Measurements from ENCODE around the gene RBM42.
A peak's percentile ranks its signal among the peaks of the same experiment; 100 is the strongest.
"Not testable (repeated sequence)": the region's sequence is repeated elsewhere in the genome, so short reads cannot be mapped to it uniquely, and the experiment has no call there.

Gene RBM42, protein sequence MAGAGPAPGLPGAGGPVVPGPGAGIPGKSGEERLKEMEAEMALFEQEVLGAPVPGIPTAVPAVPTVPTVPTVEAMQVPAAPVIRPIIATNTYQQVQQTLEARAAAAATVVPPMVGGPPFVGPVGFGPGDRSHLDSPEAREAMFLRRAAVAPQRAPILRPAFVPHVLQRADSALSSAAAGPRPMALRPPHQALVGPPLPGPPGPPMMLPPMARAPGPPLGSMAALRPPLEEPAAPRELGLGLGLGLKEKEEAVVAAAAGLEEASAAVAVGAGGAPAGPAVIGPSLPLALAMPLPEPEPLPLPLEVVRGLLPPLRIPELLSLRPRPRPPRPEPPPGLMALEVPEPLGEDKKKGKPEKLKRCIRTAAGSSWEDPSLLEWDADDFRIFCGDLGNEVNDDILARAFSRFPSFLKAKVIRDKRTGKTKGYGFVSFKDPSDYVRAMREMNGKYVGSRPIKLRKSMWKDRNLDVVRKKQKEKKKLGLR

DNA sequence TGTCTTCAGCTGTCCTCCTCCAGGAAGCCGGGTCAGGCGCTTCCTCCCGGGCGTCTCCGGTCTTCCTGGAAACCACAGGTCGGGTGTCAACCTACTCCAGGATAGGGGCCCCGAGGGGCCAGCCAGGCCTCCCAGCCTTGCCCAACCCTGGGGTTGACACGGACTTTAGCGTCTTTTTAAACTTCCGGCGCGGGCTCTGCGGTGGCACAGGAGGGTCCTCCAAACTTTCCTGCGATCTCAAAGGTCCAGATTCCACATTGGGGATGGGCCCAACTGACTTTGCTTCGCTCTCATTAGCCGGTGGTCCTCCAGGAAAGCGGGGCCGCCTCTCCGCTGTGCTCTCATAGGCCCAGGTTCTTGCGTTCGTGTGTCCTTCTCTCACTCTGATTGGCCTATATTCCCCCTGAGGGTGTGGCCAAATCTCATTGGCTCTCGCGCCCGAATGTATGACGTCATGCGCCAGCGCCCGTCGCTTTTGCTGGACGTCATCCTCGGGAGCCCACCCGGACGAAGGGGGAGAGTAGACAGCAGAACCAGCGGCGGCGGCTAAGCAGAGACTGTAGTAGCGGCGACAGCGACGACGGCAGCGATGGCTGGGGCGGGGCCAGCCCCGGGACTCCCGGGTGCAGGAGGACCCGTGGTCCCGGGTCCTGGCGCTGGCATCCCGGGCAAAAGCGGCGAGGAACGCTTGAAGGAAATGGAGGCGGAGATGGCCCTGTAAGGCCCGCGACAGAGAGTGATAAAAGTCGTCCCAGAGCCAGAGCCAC lies at the start of gene RBM42:
RBM42 (plus strand) TSS at position 472 of the 767 bp plus-strand sequence; CDS start at position 590, 118 bp downstream.
- DNase-seq = peak; percentile 99

DNA sequence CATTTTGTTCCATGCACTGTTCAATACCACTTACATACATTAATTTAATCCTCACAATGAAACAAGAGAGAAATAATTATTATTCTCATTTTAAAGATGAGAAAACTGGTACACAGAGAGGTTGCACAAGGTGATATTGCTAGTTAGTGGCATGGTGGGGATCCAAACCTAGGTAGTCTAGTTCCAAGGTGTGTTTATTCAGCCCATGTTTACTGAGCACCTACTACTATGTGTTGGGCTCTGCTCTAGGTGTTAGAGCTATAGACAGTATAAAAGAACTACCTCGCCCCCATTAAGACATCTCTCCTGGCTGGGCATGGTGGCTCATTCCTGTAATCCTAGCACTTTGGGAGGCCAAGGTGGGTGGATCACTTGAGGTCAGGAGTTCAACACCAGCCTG lies 46.1 kb upstream of the RBM42 start:
- DNase-seq = no peak

DNA sequence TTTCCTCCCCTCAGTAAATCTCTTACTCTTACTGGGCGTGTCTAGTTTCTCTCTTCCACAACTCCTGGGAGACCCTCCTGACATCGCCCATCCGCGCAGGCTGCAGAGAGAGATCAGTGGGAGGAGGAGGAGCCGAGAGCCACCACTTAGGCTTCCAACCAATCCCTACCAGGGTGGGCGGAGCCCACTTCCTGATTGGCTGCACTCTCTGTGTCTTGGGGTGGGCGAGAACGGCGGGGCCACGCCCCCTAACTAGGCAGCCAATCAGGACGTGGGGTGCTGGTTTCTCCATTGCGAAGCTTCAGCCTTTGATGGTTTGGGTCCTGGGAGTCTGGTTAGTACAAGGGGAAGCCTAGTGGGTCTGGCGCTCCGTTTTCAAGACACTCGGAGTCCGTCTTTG lies 43.0 kb upstream of the RBM42 start, which contains the start of gene PMIS2:
PMIS2 (plus strand) TSS at position 326 of the 400 bp plus-strand sequence. CDS start 87 bp downstream, outside the sequence.
- peak; percentile 8 for DNase-seq

DNA sequence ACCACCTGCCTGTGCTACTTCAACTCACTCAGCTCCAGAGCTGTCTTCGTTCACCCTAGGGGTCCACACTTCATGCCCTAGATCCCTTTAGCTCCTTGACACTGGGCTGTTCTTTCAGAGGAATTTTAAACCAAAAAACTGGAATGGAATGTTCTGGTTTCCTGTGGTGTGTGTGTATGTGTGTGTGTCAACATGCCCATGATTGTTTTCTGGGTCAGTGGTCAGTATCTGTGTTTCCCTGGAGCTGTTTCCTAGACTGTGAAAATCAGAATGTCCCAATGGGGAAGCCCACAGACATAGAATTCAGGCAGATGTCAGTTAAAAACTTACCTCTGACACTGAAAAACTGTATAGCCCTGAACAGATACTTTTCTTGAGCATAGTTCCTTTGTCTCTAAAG lies 41.5 kb upstream of the RBM42 start:
- DNase-seq = no peak

DNA sequence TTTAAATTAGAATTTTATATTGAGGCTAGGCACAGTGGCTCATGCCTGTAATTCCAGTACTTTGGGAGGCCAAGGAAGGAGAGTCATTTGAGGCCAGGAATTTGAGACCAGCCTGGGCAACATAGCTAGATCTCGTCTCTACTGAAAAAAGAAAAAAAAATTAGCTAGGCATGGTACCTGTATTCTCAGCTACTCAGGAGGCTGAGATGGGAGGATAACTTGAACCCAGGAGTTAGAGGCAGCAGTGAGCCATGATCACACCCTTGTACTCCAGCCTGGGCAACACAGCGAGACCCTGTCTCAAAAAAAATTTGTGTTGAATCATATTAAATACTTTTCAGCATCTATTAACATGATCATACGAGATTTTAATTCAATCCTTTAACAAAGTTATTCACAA lies 38.0 kb upstream of the RBM42 start:
- DNase-seq = no peak

DNA sequence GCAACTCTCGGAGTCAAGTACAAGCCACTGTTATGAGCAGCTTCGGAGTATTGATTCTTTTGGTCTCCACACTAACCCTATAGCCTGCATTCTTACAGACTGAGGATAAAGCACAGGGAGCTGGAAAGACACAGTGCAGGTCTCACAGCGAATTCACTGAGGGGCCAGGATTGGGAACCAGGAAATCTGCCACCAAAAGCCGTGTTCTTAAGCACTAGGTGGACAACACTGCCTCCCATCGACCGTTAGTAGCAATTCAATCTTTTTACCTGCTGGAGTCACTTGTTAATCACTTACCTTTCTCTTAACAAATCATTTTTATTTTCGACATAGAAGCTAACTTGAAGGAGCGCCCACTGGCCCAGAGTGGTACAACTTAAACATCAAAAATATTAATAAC lies 36.6 kb upstream of the RBM42 start:
- no peak for DNase-seq

DNA sequence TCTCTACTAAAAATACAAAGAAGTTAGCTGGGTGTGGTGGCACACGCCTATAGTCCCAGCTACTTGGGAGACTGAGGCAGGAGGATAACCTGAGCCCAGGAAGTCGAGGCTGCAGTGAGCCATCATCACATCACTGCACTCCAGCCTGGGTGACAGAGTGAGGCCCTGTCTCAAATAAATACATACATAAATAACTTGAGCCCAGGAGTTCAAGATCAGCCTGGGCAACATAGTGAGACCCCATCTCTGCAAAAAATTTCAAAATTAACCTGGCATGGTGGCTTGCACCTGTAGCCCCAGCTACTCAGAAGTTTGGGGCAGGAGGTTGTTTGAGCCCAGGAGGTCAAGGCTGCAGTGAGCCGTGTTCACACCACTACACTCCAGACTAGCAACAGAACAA lies 33.8 kb upstream of the RBM42 start:
- DNase-seq = not testable (repeated sequence)

DNA sequence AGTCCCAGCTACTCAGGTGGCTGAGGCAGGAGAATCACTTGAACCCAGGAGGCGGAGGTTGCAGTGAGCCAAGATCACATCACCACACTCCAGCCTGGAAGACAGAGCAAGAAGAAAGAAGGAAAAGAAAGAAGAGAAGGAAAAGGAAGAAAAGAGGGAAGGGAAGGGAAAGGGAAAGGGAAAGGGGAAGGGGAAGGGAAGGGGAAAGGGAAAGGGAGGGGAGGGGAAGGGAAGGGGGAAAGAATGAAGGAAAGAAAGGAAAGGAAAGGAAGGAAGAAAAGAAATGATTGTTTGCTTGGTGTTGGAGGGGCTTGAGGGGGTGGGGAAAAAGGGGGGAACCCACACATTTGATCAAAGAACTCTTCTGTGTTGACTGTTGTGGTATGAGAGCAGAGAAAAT lies 32.9 kb upstream of the RBM42 start:
- no peak for DNase-seq

DNA sequence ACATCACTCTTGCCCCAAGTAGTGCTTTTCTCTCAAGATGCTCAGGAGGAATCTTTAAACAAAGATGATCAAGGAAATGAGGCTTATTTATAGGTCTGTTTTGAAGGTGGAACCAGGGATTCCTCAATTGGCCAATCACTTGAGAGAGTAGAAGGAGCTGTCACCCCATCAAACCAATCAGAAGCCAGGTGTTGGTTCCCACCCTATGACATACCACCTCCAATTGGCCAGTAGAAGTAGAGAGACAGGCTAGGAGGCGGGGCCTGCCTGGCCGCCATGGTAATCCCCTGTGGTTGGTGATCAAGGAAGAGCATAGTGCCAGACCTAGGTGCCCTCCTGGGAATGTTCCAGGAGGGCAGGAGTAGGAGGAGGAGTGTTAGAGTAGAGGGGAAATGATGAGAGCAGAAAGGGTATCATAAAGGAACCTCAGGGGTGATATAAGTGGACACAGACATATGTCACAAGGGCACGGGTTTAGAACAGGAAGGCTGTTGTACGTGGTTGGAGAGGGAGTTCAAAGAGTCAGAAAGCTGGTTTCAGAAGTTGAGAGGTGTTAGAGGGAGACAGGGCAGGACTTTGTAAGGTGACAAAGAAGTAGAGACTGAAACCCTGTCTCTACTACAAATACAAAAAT lies 32.4 kb upstream of the RBM42 start:
- DNase-seq = no peak

DNA sequence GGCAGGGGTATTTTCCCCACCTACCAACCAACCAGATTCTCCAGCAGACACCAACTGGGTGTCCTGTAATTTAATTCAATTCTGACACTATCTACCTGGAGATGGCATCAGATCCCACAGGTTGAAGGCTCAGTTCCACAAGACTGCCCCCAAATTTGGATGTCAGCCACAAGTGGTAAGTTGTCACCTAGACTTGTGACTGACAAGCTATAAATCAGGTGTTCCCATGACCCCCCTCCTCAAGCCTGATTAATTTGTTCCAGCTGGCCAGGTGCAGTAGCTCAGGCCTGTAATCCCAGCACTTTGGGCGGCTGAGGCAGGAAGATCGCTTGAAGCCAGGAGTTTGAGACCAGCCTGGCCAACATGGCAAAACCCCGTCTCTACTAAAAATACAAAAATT lies 26.9 kb upstream of the RBM42 start:
- DNase-seq = no peak

DNA sequence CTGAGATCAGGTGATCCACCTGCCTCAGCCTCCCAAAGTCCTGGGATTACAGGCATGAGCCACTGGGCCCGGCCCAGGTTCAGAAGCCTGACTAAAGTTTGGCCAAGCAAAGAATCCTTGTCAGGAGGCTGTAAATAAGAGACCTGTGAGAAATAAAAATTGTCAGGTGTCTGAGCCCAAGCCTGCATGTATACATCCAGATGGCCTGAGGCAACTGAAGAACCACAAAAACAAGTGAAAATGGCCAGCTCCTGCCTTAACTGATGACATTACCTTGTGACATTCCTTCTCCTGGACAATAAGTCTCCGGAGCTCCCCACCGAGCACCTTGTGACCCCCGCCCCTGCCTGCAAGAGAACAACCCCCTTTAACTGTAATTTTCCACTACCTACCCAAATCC lies 24.4 kb upstream of the RBM42 start:
- not testable (repeated sequence) for DNase-seq

DNA sequence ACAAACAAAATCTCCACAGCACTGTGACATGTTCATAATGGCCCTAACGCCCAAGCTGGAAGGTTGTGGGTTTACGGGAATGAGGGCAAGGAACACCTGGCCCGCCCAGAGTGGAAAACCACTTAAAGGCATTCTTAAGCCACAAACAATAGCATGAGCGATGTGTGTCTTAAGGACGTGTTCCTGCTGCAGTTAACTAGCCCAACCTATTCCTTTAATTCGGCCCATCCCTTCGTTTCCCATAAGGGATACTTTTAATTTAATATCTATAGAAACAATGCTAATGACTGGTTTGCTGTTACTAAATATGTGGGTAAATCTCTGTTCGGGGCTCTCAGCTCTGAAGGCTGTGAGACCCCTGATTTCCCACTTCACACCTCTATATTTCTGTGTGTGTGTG lies 21.7 kb upstream of the RBM42 start:
- DNase-seq = not testable (repeated sequence)

DNA sequence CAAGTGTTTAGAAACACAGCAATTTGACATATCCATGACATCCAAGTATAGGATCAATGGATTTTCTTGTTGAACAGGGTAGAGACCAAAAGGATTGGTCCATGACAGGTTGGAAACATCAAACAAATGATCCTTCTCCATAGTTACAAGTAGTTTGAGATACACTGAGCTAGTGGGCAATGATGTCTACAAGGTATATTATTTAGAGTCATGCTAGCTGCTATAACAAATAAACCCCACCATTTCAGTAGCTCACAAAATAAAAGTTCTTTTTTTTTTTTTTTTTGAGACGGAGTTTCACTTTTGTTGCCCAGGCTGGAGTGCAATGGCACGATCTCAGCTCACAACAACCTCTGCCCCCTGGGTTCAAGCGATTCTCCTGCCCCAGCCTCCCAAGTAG lies 21.2 kb upstream of the RBM42 start:
- no peak for DNase-seq

DNA sequence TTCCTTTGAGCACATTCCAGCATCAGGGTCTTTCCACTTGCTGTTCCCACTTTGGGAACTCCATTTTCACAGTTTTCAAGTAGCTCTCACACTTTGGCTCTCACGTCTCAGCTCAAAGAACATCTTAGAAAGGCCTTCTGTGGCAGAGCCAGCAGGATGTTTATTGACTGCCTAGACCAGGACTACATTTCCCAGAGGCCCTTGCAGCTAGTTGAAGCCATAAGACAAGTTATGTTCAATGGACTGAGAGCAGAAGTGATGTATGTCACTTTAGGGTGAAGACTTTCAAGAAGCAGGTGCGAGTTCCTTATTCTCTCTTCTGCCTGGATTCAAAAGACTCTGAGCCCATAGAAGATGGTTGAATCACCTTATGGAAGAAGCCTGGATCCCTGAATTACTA lies 20.6 kb upstream of the RBM42 start:
- no peak for DNase-seq

DNA sequence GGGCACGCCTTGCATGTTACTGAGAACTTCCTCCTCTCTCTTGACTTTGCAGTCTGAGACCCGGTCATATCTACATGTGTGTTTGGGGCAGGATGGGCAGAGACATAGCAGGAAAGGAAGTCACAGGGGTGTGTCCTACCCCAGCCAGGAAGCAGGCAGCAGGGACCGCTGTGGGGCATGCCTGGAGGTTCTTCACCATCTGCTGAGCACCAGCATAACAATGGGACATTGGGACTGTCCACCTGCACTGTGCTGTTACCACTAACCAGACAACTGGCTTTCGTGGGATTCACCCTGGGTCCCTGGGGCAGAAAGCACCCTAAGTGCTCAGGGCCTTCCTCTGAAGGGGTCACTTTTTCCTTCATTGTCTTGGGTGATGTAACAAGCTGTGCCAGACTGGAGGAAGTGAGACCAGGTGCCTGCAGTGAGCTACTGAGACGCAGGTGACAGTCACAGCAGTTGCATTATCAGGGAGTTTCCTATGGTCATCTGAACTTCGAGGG lies 18.9 kb upstream of the RBM42 start:
- DNase-seq = peak; percentile 31

DNA sequence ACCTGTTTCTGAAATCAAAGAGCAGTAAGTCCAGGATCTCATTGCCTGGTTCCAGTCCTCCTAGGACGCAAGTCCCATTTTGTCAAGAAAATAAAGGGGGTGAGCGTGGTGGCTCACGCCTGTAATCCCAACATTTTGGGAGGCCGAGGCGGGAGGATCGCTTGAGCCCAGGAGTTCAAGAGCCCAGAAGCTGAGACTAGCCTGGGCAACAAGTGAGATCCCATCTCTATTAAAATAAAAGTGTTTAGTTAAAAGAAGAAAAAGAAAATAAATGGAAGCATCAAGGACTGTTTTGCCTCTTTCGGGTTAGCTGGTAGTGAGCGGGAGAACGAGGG lies 16.6 kb upstream of the RBM42 start:
- DNase-seq = no peak

DNA sequence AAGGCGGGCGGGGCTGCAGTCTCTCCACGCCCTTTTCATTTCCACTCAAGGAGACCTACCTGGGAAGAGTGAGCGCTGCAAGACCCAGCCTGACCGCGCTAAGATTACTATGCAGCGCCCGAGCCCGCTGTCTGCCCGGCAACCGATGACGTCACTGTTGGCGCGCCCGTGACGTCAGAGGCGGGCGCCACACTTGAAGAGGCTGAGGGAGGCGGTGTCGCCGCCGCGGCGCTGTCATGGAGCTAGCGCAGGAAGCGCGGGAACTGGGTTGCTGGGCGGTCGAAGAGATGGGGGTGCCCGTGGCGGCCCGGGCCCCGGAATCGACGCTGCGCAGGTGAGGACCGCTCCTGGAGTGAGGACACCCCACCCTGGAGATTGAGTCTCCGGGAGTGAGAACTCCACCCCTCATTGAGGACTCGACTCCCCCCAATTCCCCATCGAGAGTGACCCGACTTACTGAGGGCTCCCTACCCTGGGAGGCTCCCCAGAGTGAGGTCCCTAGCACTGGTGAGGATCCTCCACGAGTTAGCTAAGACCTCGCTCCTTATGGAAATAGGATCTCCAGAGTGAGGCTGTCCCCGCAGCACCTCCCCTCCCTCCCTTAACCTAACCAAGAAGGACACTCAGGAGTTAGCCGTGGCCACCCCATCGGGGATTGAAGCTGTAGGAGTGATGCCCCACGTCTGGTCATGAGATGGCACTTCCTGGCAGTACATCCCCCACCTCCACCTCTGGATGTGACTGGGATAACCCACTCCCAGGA lies 16.1 kb upstream of the RBM42 start, which contains the start of gene HAUS5:
HAUS5 (plus strand) TSS at position 177 of the 763 bp plus-strand sequence; CDS start at position 237, 60 bp downstream.
- peak; percentile 97 for DNase-seq

DNA sequence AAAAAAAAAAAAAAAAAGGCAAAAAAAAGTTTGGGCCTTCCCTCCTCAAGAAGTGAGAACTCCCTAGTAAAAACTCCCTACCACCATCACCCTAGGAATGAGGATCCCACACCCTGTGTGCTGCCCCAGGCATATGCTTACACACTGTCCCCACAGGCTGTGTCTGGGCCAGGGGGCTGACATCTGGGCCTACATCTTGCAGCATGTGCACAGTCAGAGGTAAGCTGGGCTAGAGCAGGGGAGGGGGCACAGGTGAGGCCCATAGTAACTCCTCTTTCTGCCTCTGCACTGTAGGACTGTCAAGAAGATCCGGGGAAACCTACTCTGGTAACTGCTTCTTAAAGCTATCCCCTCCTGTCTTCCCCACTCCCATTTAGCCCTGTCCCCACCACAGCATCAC lies 15.3 kb upstream of the RBM42 start:
- DNase-seq = no peak

DNA sequence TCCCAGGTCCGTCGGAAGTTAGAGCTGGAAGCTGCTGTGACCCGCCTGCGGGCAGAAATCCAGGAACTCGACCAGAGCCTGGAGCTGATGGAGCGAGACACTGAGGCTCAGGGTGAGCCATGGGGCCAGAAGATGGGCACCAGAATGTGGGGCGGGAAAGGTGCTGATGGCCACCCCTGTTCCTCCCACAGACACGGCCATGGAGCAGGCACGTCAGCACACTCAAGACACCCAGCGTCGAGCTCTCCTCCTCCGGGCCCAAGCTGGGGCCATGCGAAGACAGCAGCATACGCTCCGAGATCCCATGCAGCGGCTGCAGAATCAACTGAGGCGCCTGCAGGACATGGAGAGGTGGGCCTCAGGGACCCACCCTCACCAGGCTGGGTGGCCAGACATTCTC lies 13.8 kb upstream of the RBM42 start:
- no peak for DNase-seq

DNA sequence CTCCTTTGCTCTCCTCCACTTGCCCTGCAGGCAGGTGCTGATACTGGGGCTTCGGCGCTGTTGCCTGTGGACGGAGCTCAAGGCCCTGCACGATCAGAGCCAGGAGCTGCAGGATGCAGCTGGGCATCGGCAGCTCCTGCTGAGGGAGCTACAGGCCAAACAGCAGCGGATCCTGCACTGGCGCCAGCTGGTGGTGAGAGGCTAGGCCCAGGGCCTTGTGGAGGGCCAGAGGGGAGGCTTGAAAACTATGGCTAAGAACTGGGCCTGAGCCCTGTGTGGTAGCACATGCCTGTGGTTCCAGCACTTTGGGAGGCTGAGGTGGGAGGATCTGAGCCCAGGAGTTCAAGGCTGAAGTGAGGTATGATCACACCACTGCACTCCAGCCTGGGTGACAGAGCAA lies 10.0 kb upstream of the RBM42 start:
- no peak for DNase-seq

DNA sequence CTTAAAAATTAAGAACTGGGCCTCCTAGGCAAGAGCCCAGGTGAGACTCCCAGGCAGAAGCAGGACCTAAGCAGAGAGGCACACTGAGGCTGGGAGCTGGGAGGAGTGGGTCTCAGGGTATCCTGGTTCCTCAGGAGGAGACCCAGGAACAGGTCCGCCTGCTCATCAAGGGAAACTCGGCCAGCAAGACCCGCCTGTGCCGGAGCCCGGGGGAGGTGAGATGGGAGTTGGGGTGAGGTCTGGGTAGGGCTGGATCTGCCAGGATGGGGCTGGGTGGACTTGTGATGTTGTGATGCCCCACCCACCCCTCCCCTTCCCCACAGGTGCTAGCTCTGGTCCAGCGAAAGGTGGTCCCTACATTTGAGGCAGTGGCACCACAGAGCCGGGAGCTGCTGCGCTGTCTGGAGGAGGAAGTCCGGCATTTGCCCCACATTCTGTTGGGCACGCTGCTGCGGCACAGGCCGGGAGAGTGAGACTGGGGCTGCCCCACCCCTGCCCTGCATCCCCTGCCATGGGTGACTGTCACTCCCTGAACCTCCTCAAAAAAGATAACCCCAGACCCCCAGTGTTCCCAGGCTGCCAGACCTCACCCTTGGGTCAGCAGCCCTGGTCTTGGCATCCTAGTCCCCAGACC lies 9.4 kb upstream of the RBM42 start:
- no peak for DNase-seq

DNA sequence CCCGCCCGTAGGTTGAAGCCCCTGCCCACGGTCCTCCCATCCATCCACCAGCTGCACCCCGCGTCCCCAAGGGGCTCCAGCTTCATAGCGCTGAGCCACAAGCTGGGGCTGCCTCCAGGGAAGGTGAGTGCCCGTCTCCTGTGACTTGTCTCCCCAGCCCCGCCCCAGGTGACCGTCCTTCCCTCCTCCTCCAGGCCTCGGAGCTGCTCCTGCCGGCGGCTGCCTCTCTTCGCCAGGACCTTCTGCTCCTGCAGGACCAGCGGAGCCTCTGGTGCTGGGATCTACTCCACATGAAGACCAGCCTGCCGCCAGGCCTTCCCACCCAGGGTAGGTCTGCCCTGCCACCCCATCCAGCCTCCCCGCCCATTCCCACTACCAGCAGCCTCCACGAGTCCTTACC lies 8.8 kb upstream of the RBM42 start:
- no peak for DNase-seq
